Urinary bladder (tissue), 4 donors: Measurements from ENCODE around the gene BRSK2. TPM values are rescaled to one million over a fixed set of nuclear protein-coding genes. Genes with fewer than 3 reads are reported as not detected.

Experiments used
- DNase-seq: peaks from one replicate; pipeline ENCODE4 v3.0.0-alpha.2; 2015; ENCODE audit errors: extremely low spot score
- H3K27ac ChIP-seq: one replicate; pipeline ENCODE4 v1.5.1; 2013; ENCODE audit warnings: low read depth, mild to moderate bottlenecking, moderate library complexity
- H3K36me3 ChIP-seq: one replicate; pipeline ENCODE4 v1.6.1; 2013; ENCODE audit warnings: mild to moderate bottlenecking, moderate library complexity; ENCODE audit not compliant: insufficient read depth
- H3K4me1 ChIP-seq: one replicate; pipeline ENCODE4 v1.6.1; 2013; ENCODE audit warnings: mild to moderate bottlenecking, moderate library complexity; ENCODE audit not compliant: insufficient read depth
- H3K4me3 ChIP-seq: one replicate; pipeline ENCODE4 v1.5.1; 2013; ENCODE audit warnings: low read depth, low read length
- WGBS: extraction: QIAGEN DNeasy Blood & Tissue Kit; methylation state at CpG from one replicate; pipeline ENCODE4 v1.1.7; 2013; 5-methylcytosine and 5-hydroxymethylcytosine counted together
- polyA plus RNA-seq: library from polyadenylated mRNA; stranded (reverse); fragments of 200-250 nt; gene quantifications from one replicate; pipeline ENCODE4 v1.2.3, GENCODE V29; 2013
- total RNA-seq: library from RNA; depleted of rRNA; stranded (reverse); fragments of >200 nt; gene quantifications from one replicate; pipeline ENCODE4 v1.2.3, GENCODE V29; 2014
- donor health status: healthy with polysubstance abuse.
- donor health status: healthy.

The BRSK2 gene
- total and polyA plus RNA-seq, 2 donors: 2.6 to 3.0 TPM

GRCh38 chr11:1480555-1481482 lies 91.1 kb downstream of the BRSK2 start:
- peak overlapping the region; percentile 19 for H3K27ac ChIP-seq
- DNase-seq: no peak
- no peak overlapping the region for H3K4me3 ChIP-seq
- WGBS: 87% methylated on average over 36 of the region's 36 CpGs
- H3K4me1 ChIP-seq: no peaks in the 10 kb centered on the region
- H3K36me3 ChIP-seq: no peaks in the 10 kb centered on the region

GRCh38 chr11:1481483-1481825 lies 91.7 kb downstream of the BRSK2 start:
- H3K4me1 ChIP-seq: no peaks in the 10 kb centered on the region
- WGBS: 49% methylated on average over 2 of the region's 2 CpGs
- DNase-seq: no peak

GRCh38 chr11:1481861-1482441 lies 92.2 kb downstream of the BRSK2 start:
- no peak overlapping the region for H3K4me3 ChIP-seq

More at GRCh38 chr11:1481483-1481825, 91.7 kb downstream of the BRSK2 start:
- Histone ChIP-seq H3K36me3 (no peaks in the 10 kb centered on the region), H3K4me3 (no peak overlapping the region), H3K27ac (no peak overlapping the region)

GRCh38 chr11:1482581-1483444 lies 93.1 kb downstream of the BRSK2 start:
- H3K4me1 ChIP-seq: no peaks in the 10 kb centered on the region
- no peak overlapping the region for H3K4me3 ChIP-seq
- no peak overlapping the region for H3K27ac ChIP-seq
- WGBS: 78% methylated on average over 32 of the region's 32 CpGs
- no peak for DNase-seq
- H3K36me3 ChIP-seq: no peaks in the 10 kb centered on the region

More at GRCh38 chr11:1481861-1482441, 92.2 kb downstream of the BRSK2 start:
- H3K36me3 ChIP-seq: no peaks in the 10 kb centered on the region
- H3K27ac ChIP-seq: no peak overlapping the region
- no peaks in the 10 kb centered on the region for H3K4me1 ChIP-seq
- no peak for DNase-seq
- 83% methylated on average over 16 of the region's 16 CpGs for WGBS

- no peaks in the 10 kb centered on the region for H3K4me1 ChIP-seq
- H3K4me3 ChIP-seq: no peak overlapping the region
- 51% methylated on average over 6 of the region's 6 CpGs for WGBS
- no peaks in the 10 kb centered on the region for H3K36me3 ChIP-seq
- DNase-seq: no peak
- H3K27ac ChIP-seq: no peak overlapping the region
Measured at GRCh38 chr11:1483445-1483961, 93.8 kb downstream of the BRSK2 start.

- Histone ChIP-seq H3K4me1 (no peaks in the 10 kb centered on the region), H3K4me3 (no peak overlapping the region), H3K27ac (no peak overlapping the region), H3K36me3 (no peaks in the 10 kb centered on the region)
- DNase-seq: no peak
- WGBS: 86% methylated on average over 17 of the region's 17 CpGs
Measured at GRCh38 chr11:1484061-1484671, 94.4 kb downstream of the BRSK2 start.

GRCh38 chr11:1484695-1485503 lies 95.2 kb downstream of the BRSK2 start:
- no peaks in the 10 kb centered on the region for H3K4me1 ChIP-seq
- H3K4me3 ChIP-seq: no peak overlapping the region
- H3K27ac ChIP-seq: no peak overlapping the region
- DNase-seq: no peak
- no peaks in the 10 kb centered on the region for H3K36me3 ChIP-seq
- WGBS: 51% methylated on average over 20 of the region's 20 CpGs

- no peaks in the 10 kb centered on the region for H3K36me3 ChIP-seq
- no peak for DNase-seq
- peak overlapping the region; percentile 11 for H3K4me3 ChIP-seq
- 57% methylated on average over 17 of the region's 17 CpGs for WGBS
- no peak overlapping the region for H3K27ac ChIP-seq
- no peaks in the 10 kb centered on the region for H3K4me1 ChIP-seq
Measured at GRCh38 chr11:1485504-1485885, 95.8 kb downstream of the BRSK2 start.

- H3K4me1 ChIP-seq: no peaks in the 10 kb centered on the region
- 18% methylated on average over 31 of the region's 31 CpGs for WGBS
- peak within 1 kb of the TSS; percentile 11 for H3K4me3 ChIP-seq
- peak within 1 kb of the TSS; percentile 46 for H3K27ac ChIP-seq
- DNase-seq: no peak
- H3K36me3 ChIP-seq: no peaks in the 10 kb centered on the region
Measured at GRCh38 chr11:1486054-1486825, 96.5 kb downstream of the BRSK2 start, which contains the start of gene MOB2. MOB2 (minus strand) TSS chr11:1486779; CDS start chr11:1486556, 223 bp downstream.

GRCh38 chr11:1487091-1487850 lies 97.5 kb downstream of the BRSK2 start:
- Histone ChIP-seq H3K27ac (no peak overlapping the region), H3K36me3 (no peaks in the 10 kb centered on the region), H3K4me1 (no peaks in the 10 kb centered on the region), H3K4me3 (no peak overlapping the region)
- no peak for DNase-seq
- 57% methylated on average over 21 of the region's 21 CpGs for WGBS

GRCh38 chr11:1487851-1488574 lies 98.3 kb downstream of the BRSK2 start:
- Histone ChIP-seq H3K36me3 (no peaks in the 10 kb centered on the region), H3K4me3 (no peak overlapping the region), H3K27ac (no peak overlapping the region), H3K4me1 (no peaks in the 10 kb centered on the region)
- DNase-seq: no peak
- WGBS: 80% methylated on average over 23 of the region's 23 CpGs
